Measurements from ENCODE around the gene FBN2. TPM values are rescaled to one million over a fixed set of nuclear protein-coding genes. Genes with fewer than 3 reads are reported as not detected.

FBN2 gene
- total RNA-seq, 1 donor from 2014 or later: 25.2 TPM

- H3K27me3 ChIP-seq (ENCODE audit: control insufficient read depth, insufficient read depth, low read length): no peaks in the 10 kb centered on the region
- no peak for TF ChIP-seq CTCF (IDR thresholded peaks at IDR 0.05; ENCODE audit: insufficient read depth, low read length, poor library complexity, severe bottlenecking)
- no peak overlapping the region for H3K4me3 ChIP-seq (ENCODE audit: low read depth, low read length)
- no peak for DNase-seq (ENCODE audit: low read depth)
- no peaks in the 10 kb centered on the region for H3K36me3 ChIP-seq (ENCODE audit: control insufficient read depth, insufficient read depth, low read length)
Measured at GRCh38 chr5:128220841-128221240, 317.2 kb downstream of the FBN2 start.

- no peak for TF ChIP-seq CTCF (IDR thresholded peaks at IDR 0.05; ENCODE audit: insufficient read depth, low read length, poor library complexity, severe bottlenecking)
- no peak overlapping the region for H3K4me3 ChIP-seq (ENCODE audit: low read depth, low read length)
Measured at GRCh38 chr5:128216860-128217531, 321.0 kb downstream of the FBN2 start.

GRCh38 chr5:128216285-128216684 lies 321.8 kb downstream of the FBN2 start:
- Histone ChIP-seq H3K4me3 (ENCODE audit: low read depth, low read length) (no peak overlapping the region), H3K36me3 (ENCODE audit: control insufficient read depth, insufficient read depth, low read length) (no peaks in the 10 kb centered on the region), H3K27me3 (ENCODE audit: control insufficient read depth, insufficient read depth, low read length) (no peaks in the 10 kb centered on the region)
- TF ChIP-seq CTCF (IDR thresholded peaks at IDR 0.05; ENCODE audit: insufficient read depth, low read length, poor library complexity, severe bottlenecking): no peak
- no peak for DNase-seq (ENCODE audit: low read depth)

More at GRCh38 chr5:128216860-128217531, 321.0 kb downstream of the FBN2 start:
- Histone ChIP-seq H3K27me3 (ENCODE audit: control insufficient read depth, insufficient read depth, low read length) (no peaks in the 10 kb centered on the region), H3K36me3 (ENCODE audit: control insufficient read depth, insufficient read depth, low read length) (no peaks in the 10 kb centered on the region)
- peak; percentile 86 for DNase-seq (ENCODE audit: low read depth)

GRCh38 chr5:128213833-128214232 lies 324.2 kb downstream of the FBN2 start:
- no peaks in the 10 kb centered on the region for H3K27me3 ChIP-seq (ENCODE audit: control insufficient read depth, insufficient read depth, low read length)
- no peak for TF ChIP-seq CTCF (IDR thresholded peaks at IDR 0.05; ENCODE audit: insufficient read depth, low read length, poor library complexity, severe bottlenecking)
- no peaks in the 10 kb centered on the region for H3K36me3 ChIP-seq (ENCODE audit: control insufficient read depth, insufficient read depth, low read length)
- no peak for DNase-seq (ENCODE audit: low read depth)
- no peak overlapping the region for H3K4me3 ChIP-seq (ENCODE audit: low read depth, low read length)

- TF ChIP-seq CTCF (IDR thresholded peaks at IDR 0.05; ENCODE audit: insufficient read depth, low read length, poor library complexity, severe bottlenecking): peak; percentile 67
- Histone ChIP-seq H3K4me3 (ENCODE audit: low read depth, low read length) (no peak overlapping the region), H3K27me3 (ENCODE audit: control insufficient read depth, insufficient read depth, low read length) (no peaks in the 10 kb centered on the region), H3K36me3 (ENCODE audit: control insufficient read depth, insufficient read depth, low read length) (no peaks in the 10 kb centered on the region)
- no peak for DNase-seq (ENCODE audit: low read depth)
Measured at GRCh38 chr5:128213340-128213739, 324.7 kb downstream of the FBN2 start.

Data from kidney epithelial cell (primary cell).